ENCODE results near the gene MCTP2. TPM values are rescaled to one million over a fixed set of nuclear protein-coding genes. Genes with fewer than 3 reads are reported as not detected.

MCTP2 gene
- total and polyA plus RNA-seq, 12 donors, result 0.24 to 8.3 (median 0.89) TPM

DNA sequence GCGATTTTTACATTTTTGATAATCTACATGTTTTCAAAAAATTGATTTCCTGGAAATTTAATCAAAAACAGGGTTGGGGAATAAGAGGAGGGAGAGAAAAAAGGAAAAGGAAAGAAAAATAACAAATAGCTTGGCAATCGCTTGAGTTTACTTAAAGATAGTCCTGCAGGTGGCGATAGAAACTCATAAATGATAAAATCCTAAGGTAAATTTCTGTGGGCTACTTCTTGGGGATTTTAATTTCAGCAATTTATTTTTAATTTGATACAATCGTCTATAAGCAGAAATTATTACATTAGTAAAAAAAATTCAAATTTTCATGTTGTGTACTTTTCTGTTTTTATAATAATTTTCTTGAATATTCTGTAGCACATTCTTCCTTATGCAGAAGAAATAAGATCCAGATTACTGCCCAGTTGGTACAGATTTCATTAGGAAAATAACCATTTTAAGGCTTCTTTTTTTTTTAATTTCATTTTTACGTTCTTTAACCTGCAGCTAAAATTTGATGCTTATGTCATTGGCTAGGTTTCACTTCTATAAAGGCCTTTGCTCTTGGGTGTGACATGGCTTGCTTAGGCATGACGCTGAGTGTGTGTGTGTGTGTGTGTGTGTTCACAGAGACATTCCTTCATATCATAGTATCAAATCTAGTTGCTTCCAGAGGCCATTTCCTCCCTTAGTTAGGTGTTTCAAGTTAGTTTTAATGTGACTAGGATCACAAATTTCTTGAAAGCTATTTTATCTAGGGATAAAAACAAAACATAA, 181.8 kb downstream of the MCTP2 start:
- Histone ChIP-seq H3K27ac (no peak overlapping the region), H3K27me3 (peaks cover 0 to 36% (median 4%) of the 10 kb centered on the region in 7 donors), H3K4me1 (peaks cover 0 to 9% (median 0%) of the 10 kb centered on the region in 9 donors), H3K36me3 (peaks cover 0 to 10% (median 0%) of the 10 kb centered on the region in 9 donors), H3K4me3 (no peak overlapping the region), H3K9me3 (no peaks in the 10 kb centered on the region)
- TF ChIP-seq, protein P1, sequence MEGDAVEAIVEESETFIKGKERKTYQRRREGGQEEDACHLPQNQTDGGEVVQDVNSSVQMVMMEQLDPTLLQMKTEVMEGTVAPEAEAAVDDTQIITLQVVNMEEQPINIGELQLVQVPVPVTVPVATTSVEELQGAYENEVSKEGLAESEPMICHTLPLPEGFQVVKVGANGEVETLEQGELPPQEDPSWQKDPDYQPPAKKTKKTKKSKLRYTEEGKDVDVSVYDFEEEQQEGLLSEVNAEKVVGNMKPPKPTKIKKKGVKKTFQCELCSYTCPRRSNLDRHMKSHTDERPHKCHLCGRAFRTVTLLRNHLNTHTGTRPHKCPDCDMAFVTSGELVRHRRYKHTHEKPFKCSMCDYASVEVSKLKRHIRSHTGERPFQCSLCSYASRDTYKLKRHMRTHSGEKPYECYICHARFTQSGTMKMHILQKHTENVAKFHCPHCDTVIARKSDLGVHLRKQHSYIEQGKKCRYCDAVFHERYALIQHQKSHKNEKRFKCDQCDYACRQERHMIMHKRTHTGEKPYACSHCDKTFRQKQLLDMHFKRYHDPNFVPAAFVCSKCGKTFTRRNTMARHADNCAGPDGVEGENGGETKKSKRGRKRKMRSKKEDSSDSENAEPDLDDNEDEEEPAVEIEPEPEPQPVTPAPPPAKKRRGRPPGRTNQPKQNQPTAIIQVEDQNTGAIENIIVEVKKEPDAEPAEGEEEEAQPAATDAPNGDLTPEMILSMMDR (IDR thresholded peaks at IDR 0.05), result peak in 7 of 9 donors; percentile 37 to 58 (median 50)
- ATAC-seq, result no peak
- intact Hi-C loops (cut with DNase I), result loop anchor here in 1 of 10 donors (10.0 kb wide), 1 partner anchor 1922 kb away; the partner anchor contains the start of gene NR2F2
- no peak for DNase-seq
- WGBS, 2 donors, result 35 to 36% methylated on average over 6 of the region's 6 CpGs

DNA sequence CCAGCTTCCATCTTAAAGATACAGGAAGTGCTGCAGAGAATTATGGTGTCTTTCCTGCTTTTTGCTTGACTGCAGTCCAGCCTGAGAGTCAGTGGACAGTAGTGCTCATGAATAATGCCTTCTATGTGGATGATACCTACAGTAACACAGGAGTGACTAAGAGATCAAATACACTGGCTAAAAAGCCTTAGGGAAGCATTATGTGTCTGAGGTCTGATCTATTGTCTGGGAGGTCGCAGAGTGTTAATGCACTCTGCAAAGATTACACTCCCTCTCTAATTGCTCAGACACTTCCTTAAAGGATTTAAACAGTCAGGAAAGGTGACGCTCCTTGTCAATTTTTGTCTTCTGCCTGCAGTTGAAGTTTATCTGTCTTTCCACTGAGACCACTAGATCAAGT, 183.6 kb downstream of the MCTP2 start:
- H3K4me1 ChIP-seq, result peaks cover 0 to 9% (median 0%) of the 10 kb centered on the region in 9 donors

DNA sequence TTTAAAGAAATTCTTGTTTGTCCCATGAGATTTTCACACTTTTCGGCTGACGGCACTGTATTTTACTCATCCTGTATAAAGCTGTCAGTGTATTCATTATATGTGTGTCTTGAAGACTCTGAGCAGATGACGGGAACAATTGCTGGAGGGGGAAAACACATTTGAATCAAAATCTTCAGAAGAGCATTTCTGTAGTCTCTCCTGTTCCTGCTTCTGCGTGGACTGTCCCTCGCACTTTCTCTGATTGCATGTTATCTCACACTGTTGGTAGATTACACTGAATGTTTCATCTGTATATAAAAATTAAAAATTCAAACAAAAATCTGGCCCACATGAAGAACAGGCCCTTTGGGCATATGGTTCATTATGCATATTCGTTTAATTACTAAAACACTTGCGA, 184.9 kb downstream of the MCTP2 start:
- ATAC-seq (no peak), DNase-seq (no peak)
- H3K27me3 ChIP-seq, result peaks cover 0 to 49% (median 4%) of the 10 kb centered on the region in 7 donors
- no peak overlapping the region for H3K27ac ChIP-seq
- H3K4me1 ChIP-seq, result peaks cover 0 to 9% (median 0%) of the 10 kb centered on the region in 9 donors
- 95% methylated on average over 7 of the region's 7 CpGs for WGBS, 2 donors
- TF ChIP-seq, protein P1 (IDR thresholded peaks at IDR 0.05), result no peak
- no peak overlapping the region for H3K4me3 ChIP-seq
- peaks cover 0 to 14% (median 0%) of the 10 kb centered on the region in 11 donors for H3K9me3 ChIP-seq
- H3K36me3 ChIP-seq, result no peaks in the 10 kb centered on the region
- intact Hi-C loops (cut with DNase I), result loop anchor here in 1 of 10 donors (10.0 kb wide), 1 partner anchor 1919 kb away; the partner anchor contains the start of gene NR2F2

More for the DNA sequence above, 183.6 kb downstream of the MCTP2 start:
- DNase-seq, result no peak
- no peak overlapping the region for H3K4me3 ChIP-seq
- intact Hi-C loops (cut with DNase I), result loop anchor here in 1 of 10 donors (10.0 kb wide), 1 partner anchor 1920 kb away; the partner anchor contains the start of gene NR2F2
- TF ChIP-seq, protein P1 (IDR thresholded peaks at IDR 0.05), result no peak
- peaks cover 0 to 49% (median 4%) of the 10 kb centered on the region in 7 donors for H3K27me3 ChIP-seq
- 51 to 81% methylated on average over 2 of the region's 2 CpGs for WGBS, 2 donors
- H3K9me3 ChIP-seq, result peaks cover 0 to 7% (median 0%) of the 10 kb centered on the region in 11 donors
- ATAC-seq, result no peak
- H3K36me3 ChIP-seq, result no peaks in the 10 kb centered on the region
- H3K27ac ChIP-seq, result no peak overlapping the region

DNA sequence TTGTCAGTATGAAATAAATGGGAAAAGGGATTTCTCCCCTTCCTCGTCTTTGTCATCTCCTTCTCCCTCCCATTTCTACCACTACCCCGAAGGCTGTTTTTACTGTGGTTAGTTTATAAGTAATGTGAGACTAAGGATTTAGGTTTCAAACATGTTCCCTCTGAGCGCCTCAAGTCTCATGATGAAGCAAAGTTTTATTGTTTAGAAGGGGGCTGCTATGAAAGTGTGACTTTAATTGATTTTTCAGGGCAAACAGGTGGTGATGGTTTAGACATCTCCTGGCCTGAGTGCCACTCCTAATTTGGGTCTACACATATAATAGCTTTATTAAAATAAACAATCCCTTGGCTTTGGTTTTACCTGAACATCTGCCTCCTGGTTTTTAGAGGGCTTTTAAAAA, 185.5 kb downstream of the MCTP2 start:
- WGBS, 2 donors, result 90 to 93% methylated on average over 3 of the region's 3 CpGs
- no peak for DNase-seq
- H3K27ac ChIP-seq, result no peak overlapping the region
- intact Hi-C loops (cut with DNase I), result loop anchor here in 1 of 10 donors (10.0 kb wide), 1 partner anchor 1918 kb away; the partner anchor contains the start of gene NR2F2
- H3K4me3 ChIP-seq, result no peak overlapping the region
- H3K27me3 ChIP-seq, result peaks cover 0 to 49% (median 4%) of the 10 kb centered on the region in 7 donors
- ATAC-seq, result no peak
- no peaks in the 10 kb centered on the region for H3K36me3 ChIP-seq
- TF ChIP-seq, protein P1 (IDR thresholded peaks at IDR 0.05), result no peak
- peaks cover 0 to 14% (median 0%) of the 10 kb centered on the region in 11 donors for H3K9me3 ChIP-seq
- peaks cover 0 to 9% (median 0%) of the 10 kb centered on the region in 9 donors for H3K4me1 ChIP-seq

Measured in heart right ventricle (tissue), 16 donors.